Panc1 (cell line): Measurements from ENCODE around the gene SPAG5.

Source experiments
- CTCF ChIP-seq: fragments of 450-650 bp; IDR thresholded peaks from 2 replicates; pipeline ENCODE4 v1.5.1; 2017; ENCODE audit warnings: mild to moderate bottlenecking
- POLR2AphosphoS5 ChIP-seq: IDR thresholded peaks from 2 replicates; pipeline ENCODE4 v1.6.1; 2012; ENCODE audit warnings: mild to moderate bottlenecking, low read depth, low read length, moderate library complexity
- REST ChIP-seq, 2 experiments: IDR thresholded peaks; 2 replicates each; pipeline ENCODE4 v1.6.1; 2011 to 2012; ENCODE audit warnings: low read depth in 2 of 2, control low read depth in 1 of 2, low read length in 1 of 2, mild to moderate bottlenecking in 1 of 2, moderate library complexity in 1 of 2; ENCODE audit not compliant: insufficient read depth in 1 of 2
- TCF7L2 ChIP-seq: IDR thresholded peaks from 2 replicates; pipeline ENCODE4 v1.6.1; 2011; ENCODE audit warnings: mild to moderate bottlenecking, low read depth, low read length, inconsistent platforms

- TF ChIP-seq REST (IDR thresholded peaks at IDR 0.05; ENCODE audit: insufficient read depth in 1 of 2, low read depth in 2 of 2, low read length in 1 of 2) (no peak), POLR2AphosphoS5 (no peak), CTCF (no peak), TCF7L2 (no peak)
Measured at GRCh38 chr17:28585851-28586250, 13.0 kb downstream of the SPAG5 start.
